LNCaP clone FGC (cell line): ENCODE measurements around the gene BICC1.
A peak's percentile ranks its signal among the peaks of the same experiment; 100 is the strongest.

Experiments used
- DNase-seq: peaks from one replicate; pipeline ENCODE4 v3.0.0-alpha.2; 2011; ENCODE audit warnings: low read depth
- H3K4me3 ChIP-seq: 2 replicates; pipeline ENCODE4 v1.5.1; 2011; ENCODE audit warnings: mild to moderate bottlenecking, low read depth, low read length, control low read depth
- CTCF ChIP-seq: IDR thresholded peaks from 2 replicates; pipeline ENCODE4 v1.5.1; 2012; ENCODE audit warnings: mild to moderate bottlenecking; ENCODE audit not compliant: control insufficient read depth, insufficient read depth; ENCODE audit errors: extremely low read depth

Gene BICC1

GRCh38 chr10:58512491-58513187, at the start of gene BICC1:
BICC1 (plus strand) TSS chr10:58512872; CDS start chr10:58513144, 272 bp downstream.
- TF ChIP-seq CTCF = no peak
- no peak for DNase-seq
- H3K4me3 ChIP-seq = no peak within 1 kb of the TSS

DNA sequence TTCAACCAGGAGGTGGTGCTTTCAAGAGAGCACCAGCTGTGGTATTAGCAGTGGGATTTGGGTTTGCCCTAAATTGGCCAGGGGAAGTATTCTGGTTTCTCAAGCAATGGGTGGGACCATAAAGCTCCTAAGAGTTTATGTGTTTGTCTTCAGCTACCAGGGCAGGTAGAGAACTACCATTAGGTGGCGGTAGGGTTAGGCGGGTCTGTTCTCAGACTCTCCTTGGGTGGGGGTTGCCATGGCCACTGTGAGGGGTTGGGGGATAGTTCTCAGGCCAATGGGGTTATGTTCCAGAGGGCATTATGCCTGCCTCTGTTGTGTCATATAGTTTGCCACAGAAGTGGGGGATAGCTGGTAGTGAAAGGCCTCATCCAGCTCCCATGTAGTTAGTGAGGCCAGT, 47.7 kb upstream of the BICC1 start:
- no peak for TF ChIP-seq CTCF
- no peak overlapping the region for H3K4me3 ChIP-seq
- DNase-seq = no peak

DNA sequence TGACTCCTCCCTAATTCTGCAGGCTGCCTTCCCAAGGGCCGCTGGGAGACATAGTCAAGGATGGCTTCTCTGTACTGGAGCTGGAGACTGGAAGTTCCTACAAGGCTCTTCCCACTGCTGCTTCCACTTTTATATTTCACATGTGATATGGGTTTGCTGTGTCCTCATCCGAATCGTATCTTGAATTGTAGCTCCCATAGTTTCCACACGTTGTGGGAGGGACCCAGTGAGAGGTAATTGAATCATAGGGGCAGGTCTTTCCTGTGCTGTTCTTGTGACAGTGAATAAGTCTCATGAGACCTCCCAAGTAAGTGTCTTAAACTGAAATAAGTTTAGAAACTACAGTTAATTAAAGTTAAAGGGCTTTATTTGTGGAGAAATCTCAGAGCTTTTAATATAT, 47.0 kb upstream of the BICC1 start:
- no peak overlapping the region for H3K4me3 ChIP-seq
- TF ChIP-seq CTCF = no peak
- no peak for DNase-seq

GRCh38 chr10:58467931-58468635, 44.6 kb upstream of the BICC1 start:
- TF ChIP-seq CTCF = no peak
- H3K4me3 ChIP-seq = no peak overlapping the region
- DNase-seq = peak; percentile 48

GRCh38 chr10:58473976-58474375, 38.7 kb upstream of the BICC1 start:
- no peak for DNase-seq
- TF ChIP-seq CTCF = no peak
- H3K4me3 ChIP-seq = no peak overlapping the region

- no peak for DNase-seq
- no peak for TF ChIP-seq CTCF
- H3K4me3 ChIP-seq = no peak overlapping the region
Measured at GRCh38 chr10:58475322-58476277, 37.1 kb upstream of the BICC1 start.
